Measurements from ENCODE around the gene NPHP4.

GRCh38 chr1:5845376-5845775 lies 146.8 kb downstream of the NPHP4 start:
- TF ChIP-seq YY1 (IDR thresholded peaks at IDR 0.05; ENCODE audit: insufficient read depth, insufficient read length) (no peak), SUZ12 (IDR thresholded peaks at IDR 0.05; ENCODE audit: extremely low read depth, insufficient read depth, insufficient read length) (no peak), ZNF274 (IDR thresholded peaks at IDR 0.05; ENCODE audit: low read depth, low read length) (no peak)
